Fibroblast of skin of right biceps (primary cell): ENCODE data around the gene CDT1.

Source experiments
- DNase-seq: peaks from one replicate; pipeline ENCODE4 v3.0.0-alpha.2; 2013

CDT1 gene

DNA sequence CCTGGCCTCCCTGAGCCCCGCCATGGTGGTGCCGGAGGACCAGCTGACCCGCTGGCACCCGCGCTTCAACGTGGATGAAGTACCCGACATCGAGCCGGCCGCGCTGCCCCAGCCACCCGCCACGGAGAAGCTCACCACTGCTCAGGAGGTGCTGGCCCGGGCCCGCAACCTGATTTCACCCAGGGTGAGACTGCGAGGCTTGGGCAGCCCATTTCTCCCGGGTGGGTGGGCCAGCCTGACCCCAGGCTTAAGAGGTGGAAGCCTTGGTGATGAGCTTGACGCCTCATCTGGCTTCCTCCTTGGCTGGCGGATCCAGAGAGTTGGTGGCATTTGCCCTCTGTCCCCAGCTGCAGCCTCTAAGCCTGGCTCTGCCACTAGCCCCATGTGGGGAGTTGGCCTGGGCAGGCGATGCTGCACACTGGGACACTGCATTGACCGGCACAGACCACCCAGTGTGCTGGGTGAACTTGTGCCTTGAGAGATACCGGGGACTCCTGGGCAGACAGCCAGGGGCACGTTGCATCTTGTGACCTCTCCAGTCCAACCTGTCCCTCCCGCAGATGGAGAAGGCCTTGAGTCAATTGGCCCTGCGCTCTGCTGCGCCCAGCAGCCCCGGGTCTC, 3.0 kb downstream of the CDT1 start:
- DNase-seq, result no peak

DNA sequence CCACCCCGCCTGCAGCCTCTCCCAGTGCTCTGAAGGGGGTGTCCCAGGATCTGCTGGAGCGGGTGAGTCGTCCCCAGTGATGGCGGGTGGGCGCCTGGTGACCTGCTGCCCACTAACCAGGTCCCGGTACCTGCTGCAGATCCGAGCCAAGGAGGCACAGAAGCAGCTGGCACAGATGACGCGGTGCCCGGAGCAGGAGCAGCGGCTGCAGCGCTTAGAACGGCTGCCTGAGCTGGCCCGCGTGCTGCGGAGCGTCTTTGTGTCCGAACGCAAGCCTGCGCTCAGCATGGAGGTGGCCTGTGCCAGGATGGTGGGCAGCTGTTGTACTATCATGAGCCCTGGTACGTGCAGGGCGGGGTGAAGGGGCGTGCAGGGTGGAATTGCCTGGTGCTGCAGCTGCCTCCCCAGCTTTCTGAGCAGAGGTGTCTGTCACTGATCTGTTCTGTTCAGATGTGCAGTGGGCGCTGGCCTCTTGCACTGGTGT, 3.6 kb downstream of the CDT1 start:
- DNase-seq, result no peak

DNA sequence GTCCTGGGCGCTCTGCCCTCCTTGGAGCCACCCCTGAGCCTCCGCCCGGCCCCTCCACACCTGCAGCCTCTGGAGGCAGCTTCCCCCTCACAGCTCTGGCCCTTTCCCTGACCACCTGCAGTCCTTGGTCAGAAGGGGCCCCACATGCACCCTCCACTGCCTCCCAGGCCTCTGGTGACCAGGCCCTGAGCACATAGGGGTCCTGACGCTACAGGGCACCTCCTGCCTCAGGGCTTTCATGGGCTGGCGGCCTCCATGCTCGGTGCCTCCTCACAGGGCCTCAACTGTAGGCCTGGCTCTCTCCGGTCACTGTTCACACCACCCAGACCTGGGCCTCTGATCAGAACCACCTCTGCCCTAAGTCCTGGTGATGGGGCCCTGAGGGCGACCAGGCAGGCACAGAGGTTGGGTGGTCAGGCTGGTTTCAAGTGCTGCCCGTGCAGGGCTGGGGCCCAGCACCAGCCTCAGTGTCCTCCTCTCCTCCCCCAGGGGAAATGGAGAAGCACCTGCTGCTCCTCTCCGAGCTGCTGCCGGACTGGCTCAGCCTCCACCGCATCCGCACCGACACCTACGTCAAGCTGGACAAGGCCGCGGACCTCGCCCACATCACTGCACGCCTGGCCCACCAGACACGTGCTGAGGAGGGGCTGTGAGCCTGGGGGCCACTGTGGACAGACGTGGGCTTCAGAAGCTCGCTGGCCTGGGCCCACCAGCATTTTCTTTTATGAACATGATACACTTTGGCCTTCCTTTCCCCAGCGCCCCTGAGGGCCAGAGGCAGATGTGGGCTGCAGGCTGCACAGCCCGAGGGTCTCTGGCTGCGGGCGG, 4.3 kb downstream of the CDT1 start:
- DNase-seq, result no peak

DNA sequence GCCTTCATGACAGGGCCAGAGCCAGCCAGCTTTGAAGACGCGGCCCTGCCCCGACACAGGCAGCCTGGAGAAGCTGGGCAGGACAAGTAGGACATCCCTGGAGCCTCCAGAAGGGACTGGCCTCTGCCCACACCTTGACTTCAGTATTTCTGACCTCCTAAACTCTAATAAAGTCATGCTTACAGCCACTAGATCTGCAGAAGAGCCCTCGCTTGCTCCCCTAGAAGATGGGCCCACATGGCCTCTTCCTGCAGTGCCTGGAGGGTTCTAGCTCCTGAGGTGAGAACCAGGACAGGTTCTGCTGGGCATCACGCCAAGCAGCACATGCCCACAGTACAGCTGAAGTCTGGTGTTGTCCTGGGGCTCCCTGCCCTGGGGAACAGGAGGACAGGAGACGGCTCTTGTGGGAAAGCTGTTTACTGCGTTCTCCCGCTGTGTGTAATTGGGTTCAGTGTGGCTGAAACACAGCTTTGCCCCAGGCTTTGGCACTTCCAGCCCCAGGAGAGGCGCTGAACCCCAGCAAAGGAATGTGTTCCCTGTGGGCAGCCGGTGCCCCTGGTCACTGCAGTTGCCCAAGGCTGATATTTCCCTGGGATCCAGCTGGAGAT, 5.6 kb downstream of the CDT1 start:
- DNase-seq, result no peak

DNA sequence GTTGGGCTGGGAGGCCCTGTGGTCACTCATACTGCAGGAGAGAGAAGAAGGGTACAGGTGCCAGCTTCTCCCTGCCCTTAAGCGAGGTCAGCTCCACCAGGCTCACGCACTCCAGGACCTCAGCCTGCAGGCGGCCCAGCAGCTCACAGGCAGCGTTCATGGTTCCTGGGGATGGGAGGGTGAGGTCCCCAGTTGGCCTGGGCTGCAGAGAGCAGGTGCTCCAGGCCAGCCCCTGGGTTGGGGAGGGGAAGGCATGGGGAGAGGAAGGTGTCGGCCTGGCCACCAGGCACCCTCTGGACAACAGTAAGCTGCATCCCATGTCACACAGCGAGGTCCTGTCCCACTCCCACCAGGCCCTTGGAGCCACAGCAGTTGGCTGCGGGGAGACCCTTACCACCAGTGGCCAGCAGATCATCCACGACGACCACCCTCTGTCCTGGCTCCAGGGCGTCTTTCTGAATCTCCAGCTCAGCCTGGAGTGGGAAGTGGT, 6.1 kb downstream of the CDT1 start:
- no peak for DNase-seq

DNA sequence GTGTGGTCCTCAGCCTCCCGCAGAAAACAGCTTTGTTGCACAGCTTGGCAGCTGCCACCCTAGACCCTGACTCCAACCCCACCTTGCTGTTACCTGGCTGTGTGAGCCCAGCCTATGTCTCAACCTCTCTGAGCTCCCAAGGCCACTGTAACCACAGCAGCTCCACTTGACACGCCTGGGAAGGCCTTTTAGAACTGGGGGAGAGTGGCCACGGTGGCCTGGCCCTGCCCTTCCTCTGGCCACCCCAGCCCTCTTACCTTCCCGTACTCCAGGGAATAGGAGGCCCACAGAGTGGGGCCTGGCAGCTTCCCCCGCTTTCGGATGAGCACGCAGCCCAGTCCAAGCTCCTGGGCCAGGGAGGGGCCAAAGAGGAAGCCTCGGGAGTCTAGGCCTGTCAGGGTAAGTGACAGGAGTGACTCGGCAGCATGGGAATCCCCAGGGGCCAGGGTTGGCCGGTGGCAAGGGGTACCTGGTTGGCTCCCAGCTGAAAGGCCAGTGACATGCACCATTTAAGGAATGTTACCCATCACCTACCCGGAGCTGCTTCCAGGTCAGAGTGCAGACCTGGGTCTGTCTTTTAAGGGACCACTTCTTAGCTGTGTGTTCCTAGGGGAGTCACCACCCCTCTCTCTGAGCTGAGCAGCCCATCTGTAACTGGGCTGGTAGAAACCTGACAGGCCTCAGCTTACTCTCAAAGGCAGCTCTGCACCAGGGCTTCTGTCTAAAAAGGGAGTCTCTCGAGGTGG, 6.8 kb downstream of the CDT1 start:
- DNase-seq, result no peak

DNA sequence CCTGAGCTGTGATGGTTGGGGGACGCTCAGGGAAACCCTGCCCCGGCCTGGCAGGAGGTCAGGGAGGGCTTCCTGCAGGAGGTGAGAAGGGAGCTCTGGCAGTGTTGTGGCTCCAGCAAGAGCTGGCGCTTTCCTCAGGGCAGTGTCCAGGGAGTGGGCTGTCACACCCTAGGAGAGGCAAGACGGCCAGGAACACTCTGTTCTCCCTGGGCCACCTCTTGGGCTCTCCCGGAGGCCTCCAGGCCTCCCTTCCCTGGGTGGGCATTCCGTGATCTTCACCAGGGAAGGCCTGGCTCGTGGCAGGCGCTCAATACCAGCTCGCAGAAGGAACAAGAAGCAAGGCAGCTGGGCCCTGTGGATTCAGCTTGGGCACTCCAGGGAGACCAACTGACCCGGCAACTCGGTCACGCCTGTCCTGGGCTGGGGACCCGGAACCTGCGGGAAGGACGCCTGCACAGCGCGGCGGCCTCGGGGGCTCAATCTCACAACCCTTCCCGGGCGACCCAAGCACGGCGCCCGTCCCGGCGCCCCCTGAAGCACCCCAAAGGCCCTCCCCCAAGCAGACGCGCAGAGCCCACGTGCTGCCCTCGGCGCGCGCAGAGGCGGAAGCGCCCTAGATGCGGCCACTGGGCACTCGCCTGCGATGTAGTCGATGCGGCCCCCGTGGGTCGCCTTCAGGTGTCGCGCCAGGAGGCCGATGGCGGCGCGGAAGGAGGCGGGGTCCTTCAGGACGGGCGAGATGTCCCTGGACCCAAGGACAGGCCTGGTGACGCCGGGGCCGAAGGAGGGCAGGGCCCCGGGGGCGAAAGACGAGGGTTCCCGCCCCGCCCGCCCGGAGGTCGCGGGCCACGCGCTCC, 7.6 kb downstream of the CDT1 start:
- DNase-seq, result peak; percentile 85

DNA sequence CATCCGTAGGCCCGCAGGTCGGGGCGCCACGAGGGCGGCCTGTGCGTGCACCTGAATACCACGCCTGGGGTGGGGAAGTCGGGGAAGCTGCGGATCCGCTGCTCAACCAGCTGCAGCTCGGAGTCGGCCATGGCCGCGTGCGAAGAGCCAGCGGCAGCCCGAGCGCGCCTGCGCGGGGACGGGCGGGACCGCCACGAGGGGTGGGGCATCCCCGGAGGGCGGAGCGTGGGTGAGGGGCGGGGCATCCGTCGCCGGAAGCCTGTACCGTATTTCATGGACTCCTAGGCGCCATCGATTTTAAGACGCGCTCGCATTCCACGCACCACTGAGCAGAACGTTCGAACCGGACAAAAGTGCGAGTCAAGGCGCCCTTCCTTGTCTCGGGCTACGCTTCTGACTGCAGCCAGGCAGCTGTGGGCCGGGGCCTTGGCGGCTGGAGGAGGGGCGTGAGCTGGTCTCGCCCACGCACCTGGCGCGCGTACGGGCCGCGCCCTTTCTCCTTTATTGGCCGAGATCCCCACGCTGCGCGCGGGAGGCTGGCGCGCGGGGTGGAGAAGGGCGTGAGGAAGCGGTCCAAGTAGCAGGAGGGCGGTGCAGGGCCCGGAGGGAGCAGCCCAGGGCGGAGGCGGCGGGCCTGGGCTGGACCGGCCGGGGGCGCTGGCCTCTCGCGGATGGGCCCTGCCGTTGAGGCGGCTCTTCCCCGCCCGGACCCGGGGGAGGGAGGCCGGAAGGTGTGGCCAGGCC, 8.4 kb downstream of the CDT1 start, which contains the start of gene APRT:
APRT (minus strand) TSS at position 160 of the 744 bp plus-strand sequence; CDS start at position 131, 29 bp downstream.
- DNase-seq, result peak; percentile 93

DNA sequence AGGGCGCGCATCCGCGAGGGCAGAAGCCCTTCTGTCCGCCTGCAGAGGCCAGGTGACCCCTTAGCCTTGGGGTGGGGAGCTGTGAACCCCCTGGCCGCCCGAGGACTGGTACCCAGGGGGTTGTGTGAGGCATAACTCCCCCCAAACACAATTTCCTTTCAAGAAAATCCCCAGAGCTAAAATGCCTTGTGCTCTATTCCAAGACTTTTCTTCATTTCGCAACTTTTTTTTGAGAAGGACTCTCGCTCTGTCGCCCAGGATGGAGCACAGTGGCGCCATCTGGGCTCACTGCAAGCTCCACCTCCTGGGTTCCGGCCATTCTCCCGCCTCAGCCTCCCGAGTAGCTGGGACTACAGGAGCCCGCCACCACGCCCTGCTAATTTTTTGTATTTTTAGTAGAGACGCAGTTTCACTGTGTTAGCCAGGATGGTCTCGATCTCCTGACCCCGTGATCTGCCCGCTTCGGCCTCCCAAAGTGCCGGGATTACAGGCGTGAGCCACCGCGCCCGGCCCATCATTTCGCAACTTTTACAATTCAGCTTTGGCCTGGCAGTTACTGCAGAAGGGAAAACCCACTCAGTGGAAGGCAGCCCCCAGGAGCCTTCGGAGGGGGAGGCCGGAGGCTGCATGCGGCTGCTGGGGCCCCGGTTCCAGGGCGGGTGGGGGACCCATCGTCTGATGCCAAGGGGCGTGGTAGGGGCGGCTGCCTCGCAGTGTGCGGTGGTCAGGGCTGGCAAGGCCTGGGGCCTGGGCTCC, 9.1 kb downstream of the CDT1 start:
- peak; percentile 51 for DNase-seq

DNA sequence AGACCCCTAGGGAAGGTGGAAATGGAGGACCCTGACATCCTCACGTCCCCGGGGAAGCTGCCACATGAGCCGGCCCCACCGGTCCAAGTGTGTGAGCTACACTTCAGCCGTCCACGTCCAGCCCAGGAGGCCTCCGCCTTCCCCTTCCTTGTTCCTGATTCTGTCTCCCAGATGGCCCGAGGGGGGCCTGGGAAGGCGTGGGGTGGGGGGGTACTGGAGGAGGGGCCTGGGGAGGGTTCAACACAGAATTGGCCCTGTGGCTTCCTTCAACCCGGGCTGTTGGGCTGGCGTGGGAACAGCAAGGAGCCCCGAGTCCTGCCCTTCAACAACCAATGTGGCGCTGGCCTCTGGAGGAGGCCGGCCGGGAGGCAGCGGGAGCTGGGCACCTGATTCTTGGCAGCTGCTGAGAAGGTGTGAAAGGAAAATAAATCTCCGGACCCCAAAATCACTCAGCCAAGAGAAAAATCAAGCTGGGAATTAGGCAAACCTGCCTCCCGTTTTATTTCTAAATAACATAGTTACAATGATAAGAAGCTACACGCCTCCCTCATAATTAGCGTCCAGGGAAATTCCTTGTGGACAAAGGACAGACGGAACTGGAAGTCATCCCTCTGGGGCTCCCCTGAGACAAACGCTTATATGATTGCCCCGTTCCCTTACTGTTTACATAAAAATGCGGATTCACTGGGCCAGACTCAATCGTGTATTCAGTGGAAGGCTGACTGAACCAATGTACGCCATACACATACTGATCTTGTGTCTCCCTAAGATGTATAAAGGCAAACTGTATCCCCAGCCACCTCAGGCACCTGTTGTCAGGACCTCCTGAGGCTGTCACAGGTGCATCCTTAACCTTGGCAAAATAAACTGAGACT, 9.9 kb downstream of the CDT1 start:
- no peak for DNase-seq

DNA sequence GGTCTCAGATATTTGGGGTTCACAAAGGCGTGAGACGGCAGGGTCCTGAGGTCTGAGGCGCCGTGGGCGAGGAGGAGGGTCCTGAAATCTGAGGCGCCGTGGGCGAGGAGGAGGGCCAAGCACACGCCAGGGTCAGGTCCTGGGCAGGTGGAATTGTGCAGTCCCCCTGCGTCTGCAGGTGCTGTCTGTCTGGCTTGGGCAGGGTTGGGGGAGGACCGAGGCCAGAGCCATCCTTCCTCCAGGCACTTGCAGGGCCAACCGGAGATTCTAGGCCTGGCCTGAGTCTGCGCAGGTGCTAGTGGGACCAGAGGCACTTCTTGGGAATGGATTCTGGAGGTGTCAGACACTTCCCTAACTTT, 10.5 kb downstream of the CDT1 start:
- no peak for DNase-seq

DNA sequence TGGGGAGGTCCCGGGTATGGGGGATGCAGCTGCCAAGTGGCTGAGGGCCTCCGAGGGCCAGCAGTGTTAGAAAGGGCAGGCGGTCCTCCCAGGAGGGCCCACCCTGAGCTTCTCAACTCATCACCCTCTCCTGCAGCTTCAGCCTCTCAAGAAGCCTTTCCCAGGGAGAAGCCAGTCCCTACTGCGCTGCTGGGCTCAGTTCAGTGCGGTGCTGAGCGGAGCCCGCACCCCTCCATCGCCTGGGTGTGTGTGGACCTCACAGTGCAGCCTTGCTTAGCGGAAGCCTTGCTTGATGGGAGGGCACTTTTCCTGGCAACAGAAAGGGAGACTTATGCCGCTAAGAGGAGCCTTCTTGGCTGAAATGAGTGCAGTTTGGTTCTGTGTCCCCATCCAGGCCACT, 11.6 kb downstream of the CDT1 start:
- no peak for DNase-seq

DNA sequence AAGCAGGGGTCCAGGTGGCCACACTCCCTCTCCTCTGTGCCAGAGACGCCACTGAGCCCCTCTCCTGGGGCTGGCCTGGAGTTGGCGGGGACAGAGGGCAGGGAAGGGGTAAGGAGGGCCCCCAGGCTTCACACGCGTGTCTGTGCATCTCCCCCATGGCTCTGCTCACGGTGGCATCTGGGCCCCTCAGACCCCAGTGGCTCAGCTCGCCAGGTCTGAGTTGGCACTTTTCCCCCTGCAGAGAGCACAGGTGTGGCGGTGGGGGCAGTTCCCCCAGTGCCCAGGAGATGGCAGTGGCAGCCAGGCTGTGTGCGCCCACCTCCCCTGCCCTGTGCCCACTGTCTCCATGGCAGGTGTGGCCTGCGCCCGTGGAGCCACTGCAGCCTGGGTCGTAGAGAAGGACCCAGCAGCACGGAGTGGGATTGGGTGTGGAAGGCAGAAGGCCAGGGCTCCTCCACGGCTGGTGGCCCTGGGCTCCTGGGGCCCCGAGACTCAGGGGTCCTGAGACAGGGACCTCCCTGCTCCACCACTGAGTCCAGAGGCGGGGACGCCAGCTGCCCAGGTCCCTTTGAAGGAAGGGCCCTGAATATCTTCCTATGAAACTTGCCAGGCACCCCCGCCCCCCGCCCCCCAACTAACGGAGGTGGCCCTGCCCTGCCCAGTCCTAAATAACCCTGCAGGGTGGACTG, 12.5 kb downstream of the CDT1 start:
- DNase-seq, result no peak

DNA sequence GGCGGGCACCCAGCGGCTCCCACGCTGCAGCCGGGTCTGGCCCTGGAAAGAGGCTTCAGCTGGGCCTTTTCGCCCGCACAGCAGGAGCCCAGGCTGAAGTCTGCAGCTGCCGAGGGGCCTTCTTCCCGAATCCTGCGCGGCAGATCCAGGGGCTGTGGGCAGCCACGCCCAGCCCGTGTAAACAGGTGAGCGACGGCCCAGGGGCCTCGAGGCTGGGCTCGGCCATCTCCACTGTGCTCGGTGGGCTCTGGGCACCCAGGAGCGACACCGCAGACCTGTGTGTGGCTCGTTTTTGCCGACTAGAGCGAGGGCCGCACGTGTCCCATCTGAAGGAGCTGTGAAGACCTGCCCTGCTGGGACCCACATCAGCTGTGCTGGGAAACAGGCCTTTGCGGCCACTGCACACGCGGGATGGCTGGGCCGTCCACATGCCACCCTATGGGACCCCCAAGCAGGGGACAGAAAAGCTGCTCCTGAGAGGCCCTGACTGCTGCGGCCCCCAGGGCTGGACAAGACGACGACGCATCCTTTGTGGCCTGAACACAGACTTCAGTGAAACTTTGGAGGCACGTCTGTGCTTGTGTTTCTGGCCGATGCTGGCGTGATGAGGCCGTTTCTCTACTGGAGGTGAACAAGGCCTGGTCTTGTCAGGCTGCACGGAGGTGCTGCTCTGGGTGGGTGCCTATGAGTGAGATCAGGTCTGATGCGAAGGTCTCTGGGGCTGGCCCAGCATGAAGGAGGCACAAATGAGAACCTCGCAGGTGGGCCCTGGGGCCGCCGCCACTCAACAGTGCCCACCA, 13.3 kb downstream of the CDT1 start:
- DNase-seq, result no peak

DNA sequence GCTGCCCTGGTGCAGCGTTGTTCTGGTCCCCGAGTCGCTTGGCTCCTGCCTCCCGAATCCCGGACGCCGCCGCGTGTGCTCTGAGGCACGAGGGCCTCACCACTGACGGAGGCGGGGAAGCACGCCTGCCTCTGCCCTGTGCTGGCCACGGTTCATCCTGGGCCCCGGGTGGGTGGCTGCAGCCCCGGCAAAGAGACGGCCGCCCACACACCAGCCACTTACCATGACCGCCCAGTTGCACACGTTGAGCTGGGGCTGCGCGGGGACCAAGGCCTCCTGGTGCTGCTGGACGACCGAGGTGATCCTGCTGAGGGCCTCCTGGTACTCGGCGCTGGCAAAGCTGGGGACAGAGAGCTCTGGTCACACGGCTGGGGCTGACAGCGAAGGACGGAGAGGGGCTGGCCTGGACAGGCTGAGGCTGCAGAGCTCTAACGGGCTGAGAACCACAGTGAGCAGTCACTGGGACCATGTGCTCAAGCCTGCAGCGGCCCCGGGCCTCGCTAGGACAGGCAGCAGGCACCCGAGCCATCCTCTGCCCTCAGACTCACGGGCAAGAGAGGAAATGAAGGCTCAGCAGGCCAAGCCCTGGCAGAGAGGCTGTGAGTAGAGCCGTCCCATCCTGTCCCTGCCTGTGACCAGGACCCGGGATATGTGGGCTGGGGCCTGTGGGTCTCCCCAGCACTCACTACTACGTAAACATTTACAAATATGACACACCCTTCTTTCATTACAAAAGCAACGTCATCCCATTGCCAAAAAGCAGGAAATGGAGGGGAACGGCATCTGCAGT, 14.4 kb downstream of the CDT1 start:
- peak; percentile 47 for DNase-seq

DNA sequence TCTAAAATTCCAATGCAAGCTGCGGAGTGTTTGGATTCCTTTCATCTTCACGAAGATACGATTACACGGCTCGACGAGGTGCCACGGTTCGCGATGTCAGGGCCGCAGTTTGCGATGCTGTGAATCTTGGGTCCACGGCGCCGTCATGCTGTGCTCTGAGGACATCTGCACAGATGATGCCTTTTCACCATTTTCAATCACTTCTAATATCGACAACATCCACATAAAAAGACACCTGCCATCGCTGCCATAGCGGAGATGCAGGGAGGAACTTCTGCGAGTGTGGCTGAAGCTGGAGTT, 14.9 kb downstream of the CDT1 start:
- no peak for DNase-seq

DNA sequence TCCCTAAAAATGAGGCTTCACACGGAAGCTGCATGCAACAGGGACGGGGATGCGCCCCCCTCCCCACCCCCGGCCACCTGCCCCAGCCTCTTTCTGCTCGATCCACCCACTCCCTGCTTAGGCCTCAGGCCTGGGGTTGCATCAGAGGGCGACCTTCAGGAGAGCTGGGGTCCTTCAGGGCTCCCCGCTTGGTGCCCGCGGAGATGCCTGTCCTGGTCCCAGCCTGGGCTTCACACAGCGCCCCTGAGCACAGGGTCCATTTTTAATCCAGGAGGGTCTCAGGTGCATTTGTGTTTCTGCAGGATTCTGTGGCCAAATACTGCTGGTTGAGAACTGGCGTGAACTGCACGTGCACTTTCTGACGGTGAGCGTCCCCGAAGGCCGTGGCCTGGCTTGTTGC, 15.5 kb downstream of the CDT1 start:
- no peak for DNase-seq
